VCaP (cell line): ENCODE measurements around the gene TUBB1.

Experiments used
- H3K27ac ChIP-seq: fragments of 450-650 bp; 2 replicates; pipeline ENCODE4 v1.5.1; 2017
- CTCF ChIP-seq: fragments of 450-650 bp; conservative IDR thresholded peaks from 2 replicates; pipeline ENCODE4 v1.5.1; 2017; ENCODE audit warnings: mild to moderate bottlenecking, moderate library complexity

The TUBB1 gene

DNA sequence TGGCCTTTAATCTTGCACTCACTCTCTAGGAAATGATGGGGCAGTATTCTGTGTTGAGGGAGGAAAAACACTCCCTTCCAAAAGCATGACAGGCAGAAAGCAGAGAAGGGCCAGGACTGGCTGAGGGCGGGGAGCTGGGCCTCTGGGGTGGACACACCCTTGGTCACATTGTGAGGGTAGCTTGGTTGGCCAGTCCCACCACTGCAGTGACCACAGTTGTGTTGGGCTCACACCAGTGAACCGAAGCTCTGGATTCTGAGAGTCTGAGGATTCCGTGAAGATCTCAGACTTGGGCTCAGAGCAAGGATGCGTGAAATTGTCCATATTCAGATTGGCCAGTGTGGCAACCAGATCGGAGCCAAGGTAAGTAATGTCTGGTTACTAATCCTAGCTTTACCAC is at the start of gene TUBB1:
TSS of gene TUBB1 (plus strand) at position 213 of the 400 bp plus-strand sequence. CDS start at position 307, 94 bp downstream.
- no peak for TF ChIP-seq CTCF
- H3K27ac ChIP-seq: no peak within 1 kb of the TSS

- no peak overlapping the region for H3K27ac ChIP-seq
- TF ChIP-seq CTCF: no peak
Observed at GRCh38 chr20:58969439-58969838, 49.8 kb upstream of the TUBB1 start.

DNA sequence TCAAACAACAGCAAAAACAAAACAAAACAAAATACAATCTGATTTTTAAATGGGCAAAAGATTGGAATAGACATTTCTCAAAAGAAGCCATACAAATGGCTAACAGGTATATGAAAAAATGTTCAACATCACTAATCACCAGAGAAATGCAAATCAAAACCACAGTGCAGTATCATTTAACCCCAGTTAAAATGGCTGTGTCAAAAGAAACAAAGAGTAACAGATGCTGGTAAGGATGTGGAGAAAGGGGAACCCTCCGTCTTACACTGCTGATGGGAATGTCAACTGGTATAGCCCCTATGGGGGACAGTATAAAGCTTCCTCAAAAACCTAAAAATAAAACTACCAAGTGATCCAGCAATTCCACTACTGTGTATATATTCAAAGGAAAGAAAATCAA is 49.1 kb upstream of the TUBB1 start:
- H3K27ac ChIP-seq: no peak overlapping the region
- TF ChIP-seq CTCF: no peak

DNA sequence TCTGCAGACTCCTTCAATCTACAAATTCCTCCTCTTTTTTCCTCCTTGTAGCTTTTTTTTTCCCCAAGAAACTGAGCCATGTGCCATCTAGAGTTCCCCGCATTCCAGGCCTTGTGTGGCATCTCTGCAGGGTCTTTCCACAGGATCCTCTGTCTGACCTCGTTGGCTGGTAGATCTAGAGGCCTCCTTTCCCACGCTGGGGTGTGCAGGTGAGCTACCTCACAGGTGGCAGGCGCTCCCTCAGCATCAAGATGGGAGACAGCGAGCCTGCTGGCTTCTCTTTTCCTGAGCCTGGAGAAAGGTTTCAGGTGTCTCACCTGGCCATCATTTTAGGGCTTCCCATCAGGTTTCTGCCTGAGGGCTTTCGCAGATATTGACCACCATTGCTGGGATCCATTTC is 47.8 kb upstream of the TUBB1 start:
- H3K27ac ChIP-seq: no peak overlapping the region
- no peak for TF ChIP-seq CTCF

DNA sequence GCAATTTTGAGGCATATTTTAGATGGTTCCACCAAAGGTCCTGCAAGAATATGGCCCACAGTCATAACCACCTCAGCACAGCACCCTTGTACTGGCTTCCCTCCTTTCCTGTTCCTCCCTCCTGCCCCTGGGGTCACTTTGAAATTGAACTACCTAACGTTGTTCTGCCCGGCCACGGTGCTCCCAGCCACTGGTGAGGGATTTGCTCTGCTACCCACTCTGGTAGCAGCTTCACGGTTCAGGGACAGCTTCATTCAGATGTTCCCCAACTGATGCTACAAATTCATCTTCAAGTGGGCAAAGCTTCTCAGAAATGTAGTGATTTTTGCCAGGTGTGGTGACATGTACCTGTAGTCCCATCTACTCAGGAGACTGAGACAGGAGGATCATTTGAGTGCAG is 46.0 kb upstream of the TUBB1 start:
- TF ChIP-seq CTCF: no peak
- H3K27ac ChIP-seq: no peak overlapping the region

GRCh38 chr20:58973866-58974265 is 45.4 kb upstream of the TUBB1 start:
- H3K27ac ChIP-seq: no peak overlapping the region
- TF ChIP-seq CTCF: no peak

- H3K27ac ChIP-seq: no peak overlapping the region
- TF ChIP-seq CTCF: no peak
Observed at GRCh38 chr20:58975353-58975752, 43.9 kb upstream of the TUBB1 start.
